PC-3 (cell line): ENCODE measurements around the gene FGFRL1.

Experiments used
- CTCF ChIP-seq: fragments of 300-600 bp; sonication (generic); conservative IDR thresholded peaks from 2 replicates; pipeline ENCODE4 v1.5.1; 2017; ENCODE audit warnings: antibody characterized with exemption, low read depth, mild to moderate bottlenecking, low read length
- EZH2phosphoT487 ChIP-seq: fragments of 300-600 bp; sonication (generic); IDR thresholded peaks from 2 replicates; pipeline ENCODE4 v1.6.1; 2018; ENCODE audit warnings: mild to moderate bottlenecking, antibody characterized with exemption, low read length, borderline replicate concordance

- no peak for TF ChIP-seq CTCF
- TF ChIP-seq EZH2phosphoT487: no peak
These were observed 6.6 kb upstream of the FGFRL1 start for GRCh38 chr4:1004557-1005485.
